HG03108 (cell line): ENCODE results near the gene EMP2.
"Not testable (repeated sequence)": the region's sequence is repeated elsewhere in the genome, so short reads cannot be mapped to it uniquely, and the experiment has no call there.

ENCODE experiments used
- ATAC-seq: cut with Tn5 transposase; IDR thresholded peaks from one replicate; pipeline ENCODE4 v1.9.1; 2021; ENCODE audit warnings: moderate library complexity; ENCODE audit not compliant: unreplicated experiment

EMP2 gene

GRCh38 chr16:10525214-10525825, 55.1 kb downstream of the EMP2 start:
- no peak for ATAC-seq

DNA sequence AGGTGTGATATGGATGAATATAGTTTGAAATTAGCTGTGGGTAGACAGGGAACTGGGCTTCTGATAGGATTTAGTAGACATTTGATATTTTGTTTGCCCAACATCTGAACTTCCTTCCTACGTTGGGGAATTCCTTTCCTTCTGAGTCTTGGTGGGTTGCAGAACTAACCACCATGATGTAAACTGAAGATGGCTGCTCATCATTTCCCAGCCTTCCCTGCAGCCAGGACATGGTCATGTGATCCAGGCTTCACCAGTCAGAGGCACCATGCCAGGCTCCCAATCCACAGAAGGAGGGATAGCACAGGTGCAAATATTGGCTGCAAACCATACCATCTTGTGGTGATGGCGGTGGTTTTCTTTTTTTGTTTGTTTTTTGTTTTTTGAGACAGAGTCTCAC, 57.4 kb downstream of the EMP2 start:
- ATAC-seq: no peak

GRCh38 chr16:10521681-10522274, 58.6 kb downstream of the EMP2 start:
- ATAC-seq: no peak

- ATAC-seq: no peak
Observed at GRCh38 chr16:10520869-10521578, 59.4 kb downstream of the EMP2 start.

DNA sequence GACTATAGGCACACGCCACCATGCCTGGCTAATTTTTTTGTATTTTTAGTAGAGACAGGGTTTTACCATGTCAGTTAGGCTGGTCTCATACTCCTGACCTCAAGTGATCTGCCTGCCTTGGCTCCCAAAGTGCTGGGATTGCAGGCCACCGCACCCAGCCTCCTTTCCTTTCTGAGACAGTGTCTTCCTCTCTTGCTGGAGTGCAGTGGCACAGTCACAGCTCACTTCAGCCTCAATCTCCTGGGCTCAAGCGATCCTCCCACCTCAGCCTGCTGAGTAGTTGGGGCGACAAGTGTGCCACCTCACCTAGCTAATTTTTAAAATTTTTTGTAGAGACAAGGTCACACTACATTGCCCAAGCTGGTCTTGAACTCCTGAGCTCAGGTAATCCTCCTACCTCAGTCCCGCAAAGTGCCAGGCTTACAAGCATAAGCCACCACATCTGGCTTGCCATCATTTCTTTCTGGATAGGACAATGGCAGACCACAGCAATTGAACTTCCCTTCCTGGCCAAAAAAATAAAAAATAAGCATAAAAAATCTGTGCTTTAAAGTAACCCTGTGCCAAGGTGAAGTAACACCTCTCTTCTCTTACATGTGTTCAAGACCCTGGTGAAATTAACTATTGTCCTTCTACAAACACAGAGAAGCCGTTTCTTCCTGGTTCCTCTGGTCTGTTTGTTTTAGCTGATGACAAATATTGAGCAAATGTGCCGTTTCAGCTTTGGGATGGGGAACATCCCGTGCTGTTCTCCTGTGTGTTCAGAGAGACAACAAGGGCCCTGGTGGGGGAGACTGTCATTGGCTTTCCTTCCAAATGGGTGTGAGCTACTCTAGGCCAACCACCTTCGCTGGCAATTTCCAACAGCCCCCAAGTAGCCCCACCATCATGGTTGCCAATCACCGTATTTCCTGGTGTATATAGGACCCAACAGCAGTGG, 60.2 kb downstream of the EMP2 start:
- ATAC-seq: no peak

DNA sequence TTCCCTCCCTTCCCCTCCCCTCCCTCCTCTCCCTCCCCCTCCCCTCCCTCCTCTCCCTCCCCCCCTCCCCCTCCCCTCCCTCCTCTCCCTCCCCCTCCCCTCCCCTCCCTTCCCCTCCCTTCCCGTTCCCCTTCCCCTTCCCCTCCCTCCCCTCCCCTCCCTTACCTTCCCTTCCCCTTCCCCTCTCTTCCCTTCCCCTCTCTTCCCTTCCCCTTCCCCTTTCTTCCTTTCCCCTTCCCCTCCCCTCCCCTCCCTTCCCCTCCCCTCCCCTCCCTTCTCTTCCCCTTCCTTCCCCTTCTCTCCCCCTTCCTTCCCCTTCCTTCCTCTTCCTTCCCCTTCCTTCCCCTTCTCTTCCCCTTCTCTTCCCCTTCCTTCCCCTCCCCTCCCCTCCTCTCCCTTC, 61.1 kb downstream of the EMP2 start:
- ATAC-seq: no peak

DNA sequence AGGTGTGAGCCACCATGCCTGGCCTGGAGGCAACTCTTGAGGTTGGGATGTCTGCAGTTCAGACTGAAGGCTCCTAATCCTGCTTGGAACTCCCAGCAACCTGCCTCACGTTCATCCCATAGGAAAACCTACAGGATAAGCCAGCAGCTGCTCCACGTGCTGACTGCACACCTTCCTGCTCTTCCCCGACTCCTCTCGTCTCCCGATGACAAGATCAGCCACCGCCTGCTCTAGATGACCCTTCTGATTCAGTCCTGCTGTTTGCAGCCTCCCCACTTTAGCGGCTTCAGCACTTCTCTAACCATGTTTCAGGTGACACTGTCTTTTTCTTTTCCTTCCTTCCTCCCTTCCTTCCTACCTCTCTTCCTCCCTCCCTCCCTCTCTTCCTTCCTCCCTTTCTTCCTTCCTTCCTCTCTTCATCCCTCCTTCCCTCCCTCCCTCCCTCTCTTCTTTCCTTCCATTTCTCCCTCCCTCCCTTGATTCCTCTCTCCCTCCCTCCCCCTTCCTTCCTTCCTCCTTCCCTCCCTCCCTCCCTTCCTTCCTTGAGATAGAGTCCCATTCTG, 61.8 kb downstream of the EMP2 start:
- no peak for ATAC-seq

DNA sequence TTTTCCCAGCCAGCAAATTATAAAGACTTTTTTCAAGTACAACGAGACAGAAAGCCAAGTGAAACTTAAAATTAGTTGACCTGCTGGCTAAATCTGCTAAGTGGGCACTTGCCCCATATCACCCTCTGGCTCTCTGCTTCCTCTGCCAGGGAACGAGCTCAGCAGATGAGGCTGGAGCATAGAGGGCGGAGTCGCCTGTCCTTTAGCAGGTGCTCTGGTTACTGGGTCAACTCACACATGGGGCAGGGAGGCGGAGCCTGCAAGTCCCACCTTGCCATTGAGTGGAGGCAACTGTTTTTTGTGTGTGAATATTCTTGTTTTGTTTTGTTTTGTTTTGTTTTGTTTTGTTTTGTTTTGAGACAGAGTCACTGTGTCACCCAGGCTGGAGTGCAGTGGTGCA, 62.5 kb downstream of the EMP2 start:
- ATAC-seq: no peak

GRCh38 chr16:10514369-10515055, 65.9 kb downstream of the EMP2 start:
- ATAC-seq: no peak

- no peak for ATAC-seq
Observed at GRCh38 chr16:10511829-10512228, 68.6 kb downstream of the EMP2 start.

- ATAC-seq: no peak
Observed at GRCh38 chr16:10510279-10510678, 70.1 kb downstream of the EMP2 start.

GRCh38 chr16:10509534-10510025, 70.8 kb downstream of the EMP2 start:
- peak; percentile 73 for ATAC-seq

DNA sequence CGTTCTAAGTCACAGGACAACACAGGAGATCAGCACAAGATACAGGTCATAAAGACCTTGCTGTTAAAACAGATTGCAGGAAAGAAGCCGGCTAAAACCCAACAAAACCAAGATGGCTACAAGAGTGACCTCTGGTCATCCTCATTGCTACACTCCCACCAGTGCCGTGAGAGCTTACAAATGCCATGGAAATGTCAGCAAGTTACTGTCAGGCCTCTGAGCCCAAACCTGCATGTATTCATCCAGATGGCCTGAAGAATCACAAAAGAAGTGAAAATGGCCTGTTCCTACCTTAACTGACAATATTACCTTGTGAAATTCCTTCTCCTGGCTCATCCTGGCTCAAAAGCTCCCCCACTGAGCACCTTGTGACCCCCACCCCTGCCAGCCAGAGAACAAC, 75.1 kb downstream of the EMP2 start:
- not testable (repeated sequence) for ATAC-seq

GRCh38 chr16:10504404-10504885, 76.0 kb downstream of the EMP2 start:
- ATAC-seq: no peak

- no peak for ATAC-seq
Observed at GRCh38 chr16:10502776-10503175, 77.6 kb downstream of the EMP2 start.

GRCh38 chr16:10501016-10501607, 79.3 kb downstream of the EMP2 start:
- no peak for ATAC-seq

GRCh38 chr16:10500582-10500981, 79.8 kb downstream of the EMP2 start:
- no peak for ATAC-seq

DNA sequence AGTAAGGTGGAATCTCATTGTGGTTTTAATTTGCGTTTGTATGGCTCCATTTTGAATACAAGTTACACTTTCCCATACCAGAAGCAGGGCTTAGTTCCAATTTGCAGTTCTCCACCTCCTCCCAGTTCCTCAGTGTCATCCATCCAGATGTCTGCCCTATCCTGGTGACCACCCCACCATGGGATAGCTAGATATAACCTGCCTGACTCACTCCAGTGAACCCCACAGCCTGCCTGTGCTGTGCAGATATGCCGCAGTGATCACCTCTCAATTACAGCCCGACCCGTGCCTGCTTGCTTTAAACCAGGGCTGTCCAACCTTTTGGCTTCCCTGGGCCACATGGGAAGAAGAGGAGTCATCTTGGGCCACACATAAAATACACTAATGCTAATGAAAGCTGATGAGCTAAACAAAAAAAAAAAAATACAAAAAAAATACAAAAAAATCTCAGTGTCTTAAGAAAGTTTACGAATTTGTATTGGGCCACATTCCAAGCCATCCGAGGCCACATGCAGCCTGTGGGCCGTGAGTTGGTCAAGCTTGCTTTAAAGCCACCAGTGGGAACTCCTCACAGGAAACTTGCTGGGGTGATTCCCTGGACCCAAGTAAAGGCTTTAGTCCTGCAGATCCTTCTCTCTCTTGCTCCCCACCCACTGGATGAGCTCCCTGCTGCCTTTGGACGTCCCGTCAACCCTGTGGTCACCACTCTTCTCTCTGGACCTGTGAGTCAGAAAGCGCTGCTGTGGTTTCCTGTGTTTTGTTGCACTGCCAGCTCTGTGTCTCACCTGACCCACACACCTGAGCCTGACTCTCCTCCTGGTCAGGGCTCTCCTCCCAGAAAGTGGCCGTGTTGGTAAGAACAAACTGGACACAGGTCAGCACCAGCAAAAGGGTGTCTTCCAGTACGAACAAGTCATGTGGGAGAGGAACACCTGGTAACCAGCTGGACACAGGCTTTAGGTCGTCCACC, 83.0 kb downstream of the EMP2 start:
- ATAC-seq: no peak

DNA sequence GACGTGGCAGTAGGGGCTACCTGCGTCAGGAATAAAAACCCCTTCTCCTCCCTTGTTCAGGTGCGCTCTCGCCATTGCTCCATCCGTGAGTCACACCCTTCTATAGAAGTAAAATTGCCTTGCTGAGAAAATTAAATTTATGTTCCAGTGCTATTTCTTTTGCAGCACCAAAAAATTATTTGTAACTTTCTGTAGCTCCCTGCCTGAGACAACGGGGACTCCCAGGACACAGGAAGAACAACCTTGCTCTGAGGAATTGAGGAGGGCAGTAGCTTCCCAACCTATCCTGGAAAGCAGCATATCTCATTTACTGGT, 85.4 kb downstream of the EMP2 start:
- ATAC-seq: no peak
